Measurements from ENCODE around the gene FOXG1. TPM values are rescaled to one million over a fixed set of nuclear protein-coding genes. Genes with fewer than 3 reads are reported as not detected.
A peak's percentile ranks its signal among the peaks of the same experiment; 100 is the strongest.

Gene FOXG1
- total RNA-seq, 2 experiments from 2014 or later: not detected

DNA sequence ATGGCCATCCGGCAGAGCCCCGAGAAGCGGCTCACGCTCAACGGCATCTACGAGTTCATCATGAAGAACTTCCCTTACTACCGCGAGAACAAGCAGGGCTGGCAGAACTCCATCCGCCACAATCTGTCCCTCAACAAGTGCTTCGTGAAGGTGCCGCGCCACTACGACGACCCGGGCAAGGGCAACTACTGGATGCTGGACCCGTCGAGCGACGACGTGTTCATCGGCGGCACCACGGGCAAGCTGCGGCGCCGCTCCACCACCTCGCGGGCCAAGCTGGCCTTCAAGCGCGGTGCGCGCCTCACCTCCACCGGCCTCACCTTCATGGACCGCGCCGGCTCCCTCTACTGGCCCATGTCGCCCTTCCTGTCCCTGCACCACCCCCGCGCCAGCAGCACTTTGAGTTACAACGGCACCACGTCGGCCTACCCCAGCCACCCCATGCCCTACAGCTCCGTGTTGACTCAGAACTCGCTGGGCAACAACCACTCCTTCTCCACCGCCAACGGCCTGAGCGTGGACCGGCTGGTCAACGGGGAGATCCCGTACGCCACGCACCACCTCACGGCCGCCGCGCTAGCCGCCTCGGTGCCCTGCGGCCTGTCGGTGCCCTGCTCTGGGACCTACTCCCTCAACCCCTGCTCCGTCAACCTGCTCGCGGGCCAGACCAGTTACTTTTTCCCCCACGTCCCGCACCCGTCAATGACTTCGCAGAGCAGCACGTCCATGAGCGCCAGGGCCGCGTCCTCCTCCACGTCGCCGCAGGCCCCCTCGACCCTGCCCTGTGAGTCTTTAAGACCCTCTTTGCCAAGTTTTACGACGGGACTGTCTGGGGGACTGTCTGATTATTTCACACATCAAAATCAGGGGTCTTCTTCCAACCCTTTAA lies 1.5 kb downstream of the FOXG1 start:
- Mint-ChIP-seq H3K27ac (no peak overlapping the region), H3K4me1 (ENCODE audit: low read depth) (peaks cover 7% of the 10 kb centered on the region), H3K4me3 (no peak overlapping the region), H3K36me3 (ENCODE audit: low read depth) (peaks cover 12% of the 10 kb centered on the region), H3K27me3 (peaks cover 48% of the 10 kb centered on the region), H3K9me3 (peaks cover 2% of the 10 kb centered on the region)
- CTCF ChIA-PET: interaction anchor here (1.0 kb wide), 1 partner anchor 14 kb away, joined by 3 read pairs; no protein-coding TSS in a partner anchor
- DNase-seq (peak; percentile 12), ATAC-seq (no peak)
- POLR2A ChIA-PET: interaction anchor here (0.5 kb wide), 1 partner anchor 540 kb away, joined by 4 read pairs; no protein-coding TSS in a partner anchor
- intact Hi-C loops (cut with micrococcal nuclease): no loop called here
- TF ChIP-seq, protein P1, sequence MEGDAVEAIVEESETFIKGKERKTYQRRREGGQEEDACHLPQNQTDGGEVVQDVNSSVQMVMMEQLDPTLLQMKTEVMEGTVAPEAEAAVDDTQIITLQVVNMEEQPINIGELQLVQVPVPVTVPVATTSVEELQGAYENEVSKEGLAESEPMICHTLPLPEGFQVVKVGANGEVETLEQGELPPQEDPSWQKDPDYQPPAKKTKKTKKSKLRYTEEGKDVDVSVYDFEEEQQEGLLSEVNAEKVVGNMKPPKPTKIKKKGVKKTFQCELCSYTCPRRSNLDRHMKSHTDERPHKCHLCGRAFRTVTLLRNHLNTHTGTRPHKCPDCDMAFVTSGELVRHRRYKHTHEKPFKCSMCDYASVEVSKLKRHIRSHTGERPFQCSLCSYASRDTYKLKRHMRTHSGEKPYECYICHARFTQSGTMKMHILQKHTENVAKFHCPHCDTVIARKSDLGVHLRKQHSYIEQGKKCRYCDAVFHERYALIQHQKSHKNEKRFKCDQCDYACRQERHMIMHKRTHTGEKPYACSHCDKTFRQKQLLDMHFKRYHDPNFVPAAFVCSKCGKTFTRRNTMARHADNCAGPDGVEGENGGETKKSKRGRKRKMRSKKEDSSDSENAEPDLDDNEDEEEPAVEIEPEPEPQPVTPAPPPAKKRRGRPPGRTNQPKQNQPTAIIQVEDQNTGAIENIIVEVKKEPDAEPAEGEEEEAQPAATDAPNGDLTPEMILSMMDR (IDR thresholded peaks at IDR 0.05): no peak

GRCh38 chr14:28769276-28769880 lies 2.8 kb downstream of the FOXG1 start:
- peaks cover 16% of the 10 kb centered on the region for H3K36me3 Mint-ChIP-seq (ENCODE audit: low read depth)
- intact Hi-C loops (cut with micrococcal nuclease): no loop called here
- no peak for DNase-seq
- H3K4me3 Mint-ChIP-seq: no peak overlapping the region
- peaks cover 7% of the 10 kb centered on the region for H3K4me1 Mint-ChIP-seq (ENCODE audit: low read depth)
- ChIA-PET POLR2A (no interaction called here), CTCF (interaction anchor here (1.2 kb wide), 1 partner anchor 13 kb away, joined by 3 read pairs; no protein-coding TSS in a partner anchor)
- H3K27ac Mint-ChIP-seq: no peak overlapping the region
- H3K27me3 Mint-ChIP-seq: peaks cover 55% of the 10 kb centered on the region
- ATAC-seq: no peak
- TF ChIP-seq, protein P1 (IDR thresholded peaks at IDR 0.05): no peak
- peaks cover 9% of the 10 kb centered on the region for H3K9me3 Mint-ChIP-seq

DNA sequence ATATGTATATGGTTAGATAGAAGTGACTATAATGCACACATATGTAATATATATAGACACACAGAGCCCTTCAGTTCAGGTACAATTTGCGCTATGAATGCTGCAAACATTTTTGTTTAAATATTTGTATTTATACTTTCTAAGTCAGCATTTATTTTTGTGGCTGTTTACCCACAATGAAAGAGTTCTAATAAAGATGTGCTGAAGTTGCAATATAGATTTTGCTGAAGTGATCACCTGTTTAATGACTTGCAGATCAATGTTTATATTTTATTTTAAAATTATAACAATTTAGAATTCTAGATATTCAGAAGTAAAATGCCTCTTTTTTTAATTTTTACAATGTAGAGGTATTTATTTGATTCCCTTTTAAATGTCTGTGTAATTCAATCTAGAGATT lies 3.5 kb downstream of the FOXG1 start:
- ChIA-PET POLR2A (no interaction called here), CTCF (interaction anchor here (1.2 kb wide), 1 partner anchor 13 kb away, joined by 3 read pairs; no protein-coding TSS in a partner anchor)
- TF ChIP-seq, protein P1 (IDR thresholded peaks at IDR 0.05): no peak
- Mint-ChIP-seq H3K4me1 (ENCODE audit: low read depth) (peaks cover 7% of the 10 kb centered on the region), H3K36me3 (ENCODE audit: low read depth) (peaks cover 16% of the 10 kb centered on the region), H3K4me3 (no peak overlapping the region), H3K27me3 (peaks cover 57% of the 10 kb centered on the region), H3K27ac (no peak overlapping the region), H3K9me3 (peaks cover 9% of the 10 kb centered on the region)
- ATAC-seq (no peak), DNase-seq (no peak)
- intact Hi-C loops (cut with micrococcal nuclease): no loop called here

GRCh38 chr14:28770630-28771029 lies 4.0 kb downstream of the FOXG1 start:
- ChIA-PET POLR2A (no interaction called here), CTCF (no interaction called here)
- ATAC-seq (no peak), DNase-seq (no peak)
- intact Hi-C loops (cut with micrococcal nuclease): no loop called here
- Mint-ChIP-seq H3K4me1 (ENCODE audit: low read depth) (peaks cover 5% of the 10 kb centered on the region), H3K27ac (no peak overlapping the region), H3K9me3 (peaks cover 9% of the 10 kb centered on the region), H3K4me3 (no peak overlapping the region), H3K36me3 (ENCODE audit: low read depth) (peaks cover 19% of the 10 kb centered on the region), H3K27me3 (peaks cover 57% of the 10 kb centered on the region)
- TF ChIP-seq, protein P1 (IDR thresholded peaks at IDR 0.05): no peak

DNA sequence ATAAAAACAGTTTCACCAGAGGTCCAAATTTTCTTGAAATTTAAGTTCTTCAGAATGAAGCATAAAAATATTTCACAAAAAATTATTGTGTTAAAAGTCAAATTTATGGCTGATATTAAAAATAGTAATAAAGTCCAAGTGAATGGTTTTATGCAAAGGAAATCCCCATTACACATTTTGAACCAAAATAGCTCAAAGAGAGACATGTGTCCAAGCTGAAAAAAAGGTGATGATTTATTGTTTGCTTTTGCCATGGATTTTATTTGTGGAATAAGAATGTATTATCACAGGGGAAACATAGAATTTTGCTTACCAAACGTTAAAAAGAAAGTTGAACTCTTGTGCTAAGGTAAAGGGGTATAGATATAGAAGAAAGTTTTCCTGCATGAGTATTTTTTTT lies 4.6 kb downstream of the FOXG1 start:
- intact Hi-C loops (cut with micrococcal nuclease): no loop called here
- no peak overlapping the region for H3K27ac Mint-ChIP-seq
- ATAC-seq: no peak
- DNase-seq: no peak
- CTCF ChIA-PET: no interaction called here
- no peak overlapping the region for H3K4me3 Mint-ChIP-seq
- H3K27me3 Mint-ChIP-seq: peaks cover 58% of the 10 kb centered on the region
- peaks cover 17% of the 10 kb centered on the region for H3K36me3 Mint-ChIP-seq (ENCODE audit: low read depth)
- TF ChIP-seq, protein P1 (IDR thresholded peaks at IDR 0.05): no peak
- peaks cover 7% of the 10 kb centered on the region for H3K9me3 Mint-ChIP-seq
- POLR2A ChIA-PET: no interaction called here
- H3K4me1 Mint-ChIP-seq (ENCODE audit: low read depth): peaks cover 2% of the 10 kb centered on the region
